Suppressor macrophage treated with lipopolysaccharide for 4 hours (primary cell): ENCODE results near the gene PDE6C.

Experiments
- DNase-seq: peaks from one replicate; pipeline ENCODE4 v3.0.0-alpha.2; 2020

PDE6C gene

GRCh38 chr10:93612311-93612710 is at the start of gene PDE6C:
TSS of gene PDE6C (plus strand) at chr10:93612537. CDS start at chr10:93612726, 189 bp downstream.
- no peak for DNase-seq

- DNase-seq, result peak; percentile 73
Observed at GRCh38 chr10:93565446-93565845, 46.9 kb upstream of the PDE6C start.

GRCh38 chr10:93566435-93567276 is 45.7 kb upstream of the PDE6C start, which contains the start of gene FFAR4:
TSS of gene FFAR4 (plus strand) at chr10:93566665. CDS start at chr10:93566721, 56 bp downstream.
- DNase-seq, result peak; percentile 73

- no peak for DNase-seq
Observed at GRCh38 chr10:93567277-93568104, 44.8 kb upstream of the PDE6C start.

- no peak for DNase-seq
Observed at GRCh38 chr10:93568105-93568390, 44.3 kb upstream of the PDE6C start.

- DNase-seq, result no peak
Observed at GRCh38 chr10:93570383-93570782, 42.0 kb upstream of the PDE6C start.

- no peak for DNase-seq
Observed at GRCh38 chr10:93572606-93573005, 39.7 kb upstream of the PDE6C start.

- peak; percentile 66 for DNase-seq
Observed at GRCh38 chr10:93573051-93573909, 39.1 kb upstream of the PDE6C start.

- DNase-seq, result no peak
Observed at GRCh38 chr10:93573924-93574323, 38.4 kb upstream of the PDE6C start.

- no peak for DNase-seq
Observed at GRCh38 chr10:93576888-93577287, 35.4 kb upstream of the PDE6C start.

- DNase-seq, result no peak
Observed at GRCh38 chr10:93577565-93577964, 34.8 kb upstream of the PDE6C start.

- no peak for DNase-seq
Observed at GRCh38 chr10:93579089-93579488, 33.2 kb upstream of the PDE6C start.

GRCh38 chr10:93579985-93580711 is 32.2 kb upstream of the PDE6C start:
- DNase-seq, result no peak

- no peak for DNase-seq
Observed at GRCh38 chr10:93580828-93581227, 31.5 kb upstream of the PDE6C start.

GRCh38 chr10:93584445-93584844 is 27.9 kb upstream of the PDE6C start:
- DNase-seq, result no peak

- DNase-seq, result no peak
Observed at GRCh38 chr10:93589648-93590562, 22.4 kb upstream of the PDE6C start.

- DNase-seq, result no peak
Observed at GRCh38 chr10:93590638-93591037, 21.7 kb upstream of the PDE6C start.

GRCh38 chr10:93591065-93591808 is 21.1 kb upstream of the PDE6C start:
- peak; percentile 23 for DNase-seq

GRCh38 chr10:93593254-93593653 is 19.1 kb upstream of the PDE6C start:
- DNase-seq, result no peak

GRCh38 chr10:93593749-93594148 is 18.6 kb upstream of the PDE6C start:
- no peak for DNase-seq

- no peak for DNase-seq
Observed at GRCh38 chr10:93594518-93594917, 17.8 kb upstream of the PDE6C start.
